GM10266 (cell line): ENCODE results near the gene C2orf80.
"Not testable (repeated sequence)": the region's sequence is repeated elsewhere in the genome, so short reads cannot be mapped to it uniquely, and the experiment has no call there.

Source experiments
- DNase-seq: peaks from one replicate; pipeline ENCODE4 v3.0.0; 2012; ENCODE audit errors: extremely low spot score
- CTCF ChIP-seq: IDR thresholded peaks from 2 replicates; pipeline ENCODE4 v1.5.1; 2012; ENCODE audit warnings: mild to moderate bottlenecking, low read depth; ENCODE audit not compliant: control insufficient read depth, insufficient read depth; ENCODE audit errors: missing control alignments

The C2orf80 gene

GRCh38 chr2:208118918-208119317 lies 70.9 kb downstream of the C2orf80 start:
- no peak for TF ChIP-seq CTCF
- no peak for DNase-seq

- not testable (repeated sequence) for DNase-seq
Measured at GRCh38 chr2:208117390-208117789, 72.4 kb downstream of the C2orf80 start.
